Stimulated activated CD8-positive, alpha-beta memory T cell treated with anti-CD3 and anti-CD28 coated beads, Interleukin-4, amount 100 ng/mL, for 4 hours (primary cell): ENCODE measurements around the gene ABLIM3.

Experiments used
- DNase-seq, 2 donors: peaks; one replicate each; pipeline ENCODE4 v3.0.0-alpha.2; 2020; ENCODE audit warnings: low read depth in 2 of 2, low spot score in 1 of 2

Gene ABLIM3

GRCh38 chr5:149133795-149134777 lies 7.2 kb upstream of the ABLIM3 start:
- no peak for DNase-seq

DNA sequence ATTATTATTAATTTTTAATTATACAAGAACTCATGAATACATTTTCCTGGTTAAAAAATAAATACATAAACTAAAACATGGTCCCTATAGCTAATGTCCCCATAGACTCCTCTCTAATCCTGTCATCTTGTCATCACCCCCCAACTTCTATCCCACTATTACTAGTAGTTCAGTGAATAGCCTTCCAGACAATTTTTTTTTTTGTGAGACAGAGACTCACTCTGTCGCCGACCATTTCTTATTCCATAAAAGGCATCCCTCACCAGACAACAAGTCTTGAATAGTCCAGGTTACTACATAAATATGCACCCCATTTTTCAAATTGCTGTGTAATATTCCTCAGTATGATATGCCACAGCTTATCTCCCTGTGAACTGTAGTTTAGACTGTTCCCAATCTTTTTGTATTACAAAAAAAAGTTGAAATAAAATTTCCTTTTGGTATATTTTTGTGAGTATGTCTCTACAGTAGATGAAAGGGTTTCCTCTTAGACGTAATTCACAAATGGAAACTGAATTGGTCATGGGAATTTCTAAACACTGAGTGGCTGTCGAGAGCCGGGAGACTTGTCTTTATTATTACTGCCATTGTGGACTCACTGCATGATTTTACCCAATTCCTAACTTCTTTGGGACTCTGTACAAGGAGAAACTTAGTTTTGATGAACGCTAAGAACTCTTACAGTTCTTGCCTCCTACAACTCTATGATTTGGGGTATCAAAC lies 6.4 kb upstream of the ABLIM3 start:
- DNase-seq: no peak

DNA sequence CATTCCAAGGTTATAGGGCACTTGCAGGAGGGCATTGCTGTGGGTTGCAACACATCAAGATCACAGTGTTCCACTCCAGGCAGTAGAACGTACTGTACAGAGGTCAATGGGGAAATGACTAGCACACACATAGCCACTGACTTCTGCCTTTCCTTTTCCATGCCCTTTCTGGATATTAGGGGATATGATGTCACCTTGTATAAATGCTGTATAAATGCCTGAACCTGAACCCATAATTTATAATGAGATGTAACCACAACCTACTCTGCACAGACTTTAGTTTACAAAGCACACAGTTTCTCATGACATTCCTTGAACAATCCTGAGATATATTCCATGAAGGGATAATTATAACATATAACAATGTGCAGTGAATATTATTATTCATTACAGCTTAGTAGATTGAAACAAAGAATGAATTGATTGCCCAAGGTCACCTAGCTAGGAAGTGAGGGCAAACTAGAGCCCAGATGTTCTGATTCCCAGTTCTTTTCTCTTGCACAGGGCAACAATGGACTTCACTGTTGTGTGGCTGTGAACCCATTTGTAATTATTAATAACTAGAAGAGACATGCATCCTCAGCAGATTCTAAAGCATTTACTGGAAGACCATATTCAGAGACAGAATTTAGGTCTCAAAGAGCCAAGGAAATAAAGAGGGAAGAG lies 5.6 kb upstream of the ABLIM3 start:
- DNase-seq: no peak

GRCh38 chr5:149138182-149138923 lies 2.9 kb upstream of the ABLIM3 start:
- DNase-seq: no peak

GRCh38 chr5:149140197-149141002 lies 893 bp upstream of the ABLIM3 start:
- DNase-seq: no peak

- no peak for DNase-seq
These were observed 911 bp downstream of the ABLIM3 start for GRCh38 chr5:149141957-149142851.

DNA sequence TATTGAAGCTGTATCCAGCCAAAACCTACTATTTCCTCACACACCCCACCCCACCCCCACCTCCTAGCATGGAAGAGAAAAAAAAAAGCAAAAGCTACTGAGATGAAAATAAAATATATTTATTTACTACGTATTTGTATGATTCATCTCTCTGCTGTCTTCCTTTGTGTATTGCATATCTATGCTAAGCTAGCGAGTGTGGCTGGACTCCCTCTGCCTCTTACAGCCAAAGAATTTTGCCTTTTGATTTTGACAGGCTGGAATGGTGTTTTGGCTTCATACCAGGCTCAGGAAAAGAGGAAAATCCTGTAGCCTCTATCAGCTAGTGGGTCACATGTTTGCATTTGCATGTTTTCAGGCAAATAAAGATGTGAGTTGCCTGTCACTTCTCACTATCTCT lies 2.2 kb downstream of the ABLIM3 start:
- no peak for DNase-seq

DNA sequence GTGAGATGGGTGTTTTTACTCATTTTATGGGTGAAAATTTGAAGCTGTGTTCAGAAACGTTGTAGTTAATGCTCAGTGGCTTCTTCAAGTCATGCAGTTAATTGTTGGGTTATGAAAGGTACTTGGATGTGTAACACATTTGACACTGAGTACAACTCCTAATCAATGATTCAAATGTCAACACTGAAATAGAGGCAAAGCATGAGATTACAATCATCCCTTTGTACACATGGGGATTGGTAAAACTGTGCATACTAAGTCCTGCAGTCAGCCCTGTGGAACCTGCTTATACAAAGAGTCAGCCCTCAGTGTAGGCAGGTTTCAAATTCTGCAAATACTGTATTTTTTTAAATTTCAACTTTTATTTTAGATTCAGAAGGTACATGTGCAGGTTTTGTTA lies 3.3 kb downstream of the ABLIM3 start:
- DNase-seq: no peak

DNA sequence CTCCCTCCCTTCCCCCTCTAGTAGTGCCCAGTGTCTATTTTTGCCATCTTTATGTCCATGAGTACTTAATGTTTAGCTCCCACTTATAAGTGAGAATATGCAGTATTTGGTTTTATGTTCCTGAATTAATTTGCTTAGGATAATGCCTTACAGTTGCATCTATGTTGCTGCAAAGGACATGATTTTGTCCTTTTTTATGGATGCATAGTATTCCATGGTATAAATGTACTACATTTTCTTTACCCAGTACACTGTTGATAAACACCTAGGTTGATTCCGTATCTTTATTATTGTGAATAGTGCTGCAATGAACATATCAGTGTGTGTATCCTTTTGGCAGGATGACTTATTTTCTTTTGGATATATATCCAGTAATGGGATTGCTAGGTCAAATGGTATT lies 3.8 kb downstream of the ABLIM3 start:
- no peak for DNase-seq

- no peak for DNase-seq
These were observed 6.4 kb downstream of the ABLIM3 start for GRCh38 chr5:149147676-149148075.

GRCh38 chr5:149149942-149150341 lies 8.6 kb downstream of the ABLIM3 start:
- DNase-seq: no peak

GRCh38 chr5:149150457-149150856 lies 9.2 kb downstream of the ABLIM3 start:
- DNase-seq: no peak

GRCh38 chr5:149151717-149152116 lies 10.4 kb downstream of the ABLIM3 start:
- DNase-seq: no peak

GRCh38 chr5:149152317-149152746 lies 11.0 kb downstream of the ABLIM3 start:
- DNase-seq: no peak

DNA sequence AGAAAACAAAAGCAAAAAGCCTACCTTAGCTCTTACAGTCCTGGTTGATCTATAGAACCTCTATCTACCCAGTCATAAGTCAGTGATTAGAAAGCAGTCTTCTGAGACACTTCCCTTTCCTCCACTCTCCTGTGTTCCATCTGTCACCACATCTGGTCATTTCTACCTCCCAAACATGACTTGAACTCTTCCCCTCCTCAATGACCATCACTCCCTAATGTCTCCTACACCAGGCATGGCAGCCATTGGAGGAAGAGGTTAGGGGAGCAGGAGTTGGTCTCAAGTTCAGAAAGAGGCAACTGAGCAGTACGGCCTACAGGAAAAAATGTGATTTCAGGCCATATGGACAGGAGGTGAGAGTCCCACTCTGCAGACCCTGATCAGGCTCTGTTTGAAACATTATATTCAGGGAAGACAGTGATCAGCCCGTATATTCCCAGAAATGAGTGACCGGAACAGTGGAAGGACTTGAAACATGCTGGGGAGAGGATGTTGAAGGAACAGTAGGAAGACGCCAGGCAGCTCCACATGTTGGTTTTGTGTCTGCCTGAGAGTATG lies 12.0 kb downstream of the ABLIM3 start:
- no peak for DNase-seq

DNA sequence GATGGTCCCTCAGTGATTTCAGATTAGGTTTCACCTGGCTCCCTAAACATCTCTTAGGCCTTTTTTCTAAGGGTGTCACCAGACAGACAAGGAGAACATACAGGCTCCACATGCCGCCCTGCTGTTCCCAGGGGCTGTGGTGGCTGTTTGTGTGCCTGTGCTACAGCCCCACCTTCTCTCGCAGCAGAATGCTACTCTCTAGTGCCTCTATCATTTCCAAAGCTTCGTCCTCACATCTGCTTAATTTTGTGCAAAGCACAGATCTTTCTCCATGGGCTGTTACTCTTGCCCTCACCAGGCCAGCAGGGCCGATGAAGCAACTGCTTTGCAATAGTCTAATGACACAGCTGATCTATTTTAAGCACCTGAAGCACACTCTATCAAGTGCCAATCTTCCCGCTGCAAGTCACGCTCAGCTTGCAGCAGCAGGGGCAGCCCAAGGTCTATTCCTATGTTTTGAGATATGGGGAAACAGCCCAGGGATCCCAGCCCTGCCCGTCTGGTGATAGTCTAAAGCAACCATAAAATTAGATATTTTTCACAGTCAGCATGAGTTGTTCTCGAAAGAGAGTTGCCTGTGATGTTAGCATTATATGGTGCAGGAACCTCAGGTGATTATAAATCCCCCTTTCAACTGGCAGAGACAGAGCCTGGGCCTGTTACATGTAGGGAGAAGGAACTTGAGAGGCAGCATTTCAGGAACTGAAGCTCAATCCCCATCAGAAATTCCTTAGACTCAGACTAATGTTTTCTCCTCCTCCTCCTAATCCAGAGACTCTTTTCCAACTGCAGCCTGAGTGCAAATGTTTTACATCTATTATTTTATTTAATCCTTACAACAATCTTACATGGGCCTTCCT lies 12.7 kb downstream of the ABLIM3 start:
- no peak for DNase-seq

GRCh38 chr5:149154650-149155049 lies 13.4 kb downstream of the ABLIM3 start:
- DNase-seq: no peak
